ENCODE data around the gene OSBPL10.

DNA sequence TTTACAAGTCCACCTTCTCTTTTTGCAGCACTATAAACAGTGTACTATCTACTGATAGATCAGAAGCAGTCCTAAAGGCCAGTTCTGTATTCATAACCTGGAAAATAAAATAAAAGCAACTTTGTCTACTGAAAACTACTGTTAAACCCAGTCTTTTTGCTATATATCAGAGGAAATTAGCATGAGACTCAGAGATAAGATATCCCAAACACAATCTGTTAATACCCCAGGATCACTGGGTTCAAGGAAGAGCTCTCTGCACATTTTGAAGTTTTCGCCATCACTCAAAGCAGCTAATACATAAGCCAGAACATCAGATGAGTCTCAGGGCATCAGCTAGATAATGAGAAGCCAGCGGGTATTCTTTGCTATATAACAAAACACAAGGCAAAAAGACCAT, 21.8 kb downstream of the OSBPL10 start:
- TF ChIP-seq, protein P1, sequence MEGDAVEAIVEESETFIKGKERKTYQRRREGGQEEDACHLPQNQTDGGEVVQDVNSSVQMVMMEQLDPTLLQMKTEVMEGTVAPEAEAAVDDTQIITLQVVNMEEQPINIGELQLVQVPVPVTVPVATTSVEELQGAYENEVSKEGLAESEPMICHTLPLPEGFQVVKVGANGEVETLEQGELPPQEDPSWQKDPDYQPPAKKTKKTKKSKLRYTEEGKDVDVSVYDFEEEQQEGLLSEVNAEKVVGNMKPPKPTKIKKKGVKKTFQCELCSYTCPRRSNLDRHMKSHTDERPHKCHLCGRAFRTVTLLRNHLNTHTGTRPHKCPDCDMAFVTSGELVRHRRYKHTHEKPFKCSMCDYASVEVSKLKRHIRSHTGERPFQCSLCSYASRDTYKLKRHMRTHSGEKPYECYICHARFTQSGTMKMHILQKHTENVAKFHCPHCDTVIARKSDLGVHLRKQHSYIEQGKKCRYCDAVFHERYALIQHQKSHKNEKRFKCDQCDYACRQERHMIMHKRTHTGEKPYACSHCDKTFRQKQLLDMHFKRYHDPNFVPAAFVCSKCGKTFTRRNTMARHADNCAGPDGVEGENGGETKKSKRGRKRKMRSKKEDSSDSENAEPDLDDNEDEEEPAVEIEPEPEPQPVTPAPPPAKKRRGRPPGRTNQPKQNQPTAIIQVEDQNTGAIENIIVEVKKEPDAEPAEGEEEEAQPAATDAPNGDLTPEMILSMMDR (conservative IDR thresholded peaks at IDR 0.05; ENCODE audit: low read length) = no peak
- no peak for TF ChIP-seq EZH2phosphoT487 (IDR thresholded peaks at IDR 0.05; ENCODE audit: borderline replicate concordance, low read depth, low read length)
